GM23338 (cell line): ENCODE results near the gene ACADS.

Experiments
- CREB1 ChIP-seq: fragments of 250-450 bp; sonication (Bioruptor Pico); IDR thresholded peaks from 2 replicates; pipeline ENCODE4 v1.5.0; 2020; ENCODE audit warnings: low read depth, mild to moderate bottlenecking, moderate library complexity
- EZH2 ChIP-seq: fragments of 200-600 bp; sonication (generic); IDR thresholded peaks from one replicate; pipeline ENCODE4 v1.8.0; 2017; ENCODE audit warnings: antibody characterized with exemption, mild to moderate bottlenecking, low read depth; ENCODE audit not compliant: unreplicated experiment
- EZH2phosphoT487 ChIP-seq: fragments of 200-600 bp; sonication (generic); IDR thresholded peaks from one replicate; pipeline ENCODE4 v1.8.1; 2018; ENCODE audit warnings: antibody characterized with exemption; ENCODE audit not compliant: unreplicated experiment
- NANOG ChIP-seq: IDR thresholded peaks from 2 replicates; pipeline ENCODE4 v1.6.1; 2016; ENCODE audit warnings: antibody characterized with exemption, borderline replicate concordance
- POLR2AphosphoS5 ChIP-seq: IDR thresholded peaks from 2 replicates; pipeline ENCODE4 v1.6.1; 2016; ENCODE audit warnings: antibody characterized with exemption, low read depth
- ZNF114 ChIP-seq: fragments of 250-450 bp; sonication (Bioruptor Pico); IDR thresholded peaks from 2 replicates; pipeline ENCODE4 v1.5.0; 2020; ENCODE audit warnings: mild to moderate bottlenecking, moderate library complexity
- TF ChIP-seq, protein P1 (sequence below): IDR thresholded peaks from one replicate; pipeline ENCODE4 v1.6.1; 2018; ENCODE audit warnings: antibody characterized with exemption; ENCODE audit not compliant: unreplicated experiment
- TF ChIP-seq, protein P2 (sequence below), 2 experiments: fragments of 200-600 bp in 1 of 2; sonication (generic) in 1 of 2; conservative IDR thresholded peaks; 2 replicates each; pipeline versions ENCODE4 v1.5.1 to v1.6.1; 2016 to 2017; ENCODE audit warnings: antibody characterized with exemption in 2 of 2, low read depth in 2 of 2, mild to moderate bottlenecking in 2 of 2, moderate library complexity in 1 of 2
- TF ChIP-seq, protein P3 (sequence below): IDR thresholded peaks from 2 replicates; pipeline ENCODE4 v1.6.1; 2016; ENCODE audit warnings: antibody characterized with exemption
- TF ChIP-seq, protein P4 (sequence below): fragments of 250-450 bp; sonication (Bioruptor Pico); IDR thresholded peaks from 2 replicates; pipeline ENCODE4 v1.5.0; 2020; ENCODE audit warnings: mild to moderate bottlenecking, moderate library complexity

DNA sequence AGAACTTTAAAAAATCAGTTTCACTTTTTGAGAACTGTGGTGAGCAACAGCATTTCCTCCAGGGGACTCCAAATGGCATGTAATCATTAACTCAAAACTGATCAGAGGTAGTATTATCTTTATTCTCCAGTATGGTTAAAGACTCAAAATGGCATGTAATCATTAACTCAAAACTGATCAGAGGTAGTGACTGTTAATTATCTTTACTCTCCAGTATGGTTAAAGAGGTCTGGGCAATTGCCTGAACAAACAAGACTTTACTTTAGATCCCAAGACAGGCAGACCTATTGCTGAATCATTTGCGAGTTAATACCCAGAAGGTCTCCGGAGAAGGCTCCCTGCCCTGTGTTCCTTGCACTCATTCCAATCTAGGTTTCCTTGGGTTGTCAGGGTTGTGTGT is 6.6 kb upstream of the ACADS start:
- TF ChIP-seq CREB1 = no peak
- TF ChIP-seq, protein P1, sequence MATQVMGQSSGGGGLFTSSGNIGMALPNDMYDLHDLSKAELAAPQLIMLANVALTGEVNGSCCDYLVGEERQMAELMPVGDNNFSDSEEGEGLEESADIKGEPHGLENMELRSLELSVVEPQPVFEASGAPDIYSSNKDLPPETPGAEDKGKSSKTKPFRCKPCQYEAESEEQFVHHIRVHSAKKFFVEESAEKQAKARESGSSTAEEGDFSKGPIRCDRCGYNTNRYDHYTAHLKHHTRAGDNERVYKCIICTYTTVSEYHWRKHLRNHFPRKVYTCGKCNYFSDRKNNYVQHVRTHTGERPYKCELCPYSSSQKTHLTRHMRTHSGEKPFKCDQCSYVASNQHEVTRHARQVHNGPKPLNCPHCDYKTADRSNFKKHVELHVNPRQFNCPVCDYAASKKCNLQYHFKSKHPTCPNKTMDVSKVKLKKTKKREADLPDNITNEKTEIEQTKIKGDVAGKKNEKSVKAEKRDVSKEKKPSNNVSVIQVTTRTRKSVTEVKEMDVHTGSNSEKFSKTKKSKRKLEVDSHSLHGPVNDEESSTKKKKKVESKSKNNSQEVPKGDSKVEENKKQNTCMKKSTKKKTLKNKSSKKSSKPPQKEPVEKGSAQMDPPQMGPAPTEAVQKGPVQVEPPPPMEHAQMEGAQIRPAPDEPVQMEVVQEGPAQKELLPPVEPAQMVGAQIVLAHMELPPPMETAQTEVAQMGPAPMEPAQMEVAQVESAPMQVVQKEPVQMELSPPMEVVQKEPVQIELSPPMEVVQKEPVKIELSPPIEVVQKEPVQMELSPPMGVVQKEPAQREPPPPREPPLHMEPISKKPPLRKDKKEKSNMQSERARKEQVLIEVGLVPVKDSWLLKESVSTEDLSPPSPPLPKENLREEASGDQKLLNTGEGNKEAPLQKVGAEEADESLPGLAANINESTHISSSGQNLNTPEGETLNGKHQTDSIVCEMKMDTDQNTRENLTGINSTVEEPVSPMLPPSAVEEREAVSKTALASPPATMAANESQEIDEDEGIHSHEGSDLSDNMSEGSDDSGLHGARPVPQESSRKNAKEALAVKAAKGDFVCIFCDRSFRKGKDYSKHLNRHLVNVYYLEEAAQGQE = no peak
- TF ChIP-seq, protein P2, sequence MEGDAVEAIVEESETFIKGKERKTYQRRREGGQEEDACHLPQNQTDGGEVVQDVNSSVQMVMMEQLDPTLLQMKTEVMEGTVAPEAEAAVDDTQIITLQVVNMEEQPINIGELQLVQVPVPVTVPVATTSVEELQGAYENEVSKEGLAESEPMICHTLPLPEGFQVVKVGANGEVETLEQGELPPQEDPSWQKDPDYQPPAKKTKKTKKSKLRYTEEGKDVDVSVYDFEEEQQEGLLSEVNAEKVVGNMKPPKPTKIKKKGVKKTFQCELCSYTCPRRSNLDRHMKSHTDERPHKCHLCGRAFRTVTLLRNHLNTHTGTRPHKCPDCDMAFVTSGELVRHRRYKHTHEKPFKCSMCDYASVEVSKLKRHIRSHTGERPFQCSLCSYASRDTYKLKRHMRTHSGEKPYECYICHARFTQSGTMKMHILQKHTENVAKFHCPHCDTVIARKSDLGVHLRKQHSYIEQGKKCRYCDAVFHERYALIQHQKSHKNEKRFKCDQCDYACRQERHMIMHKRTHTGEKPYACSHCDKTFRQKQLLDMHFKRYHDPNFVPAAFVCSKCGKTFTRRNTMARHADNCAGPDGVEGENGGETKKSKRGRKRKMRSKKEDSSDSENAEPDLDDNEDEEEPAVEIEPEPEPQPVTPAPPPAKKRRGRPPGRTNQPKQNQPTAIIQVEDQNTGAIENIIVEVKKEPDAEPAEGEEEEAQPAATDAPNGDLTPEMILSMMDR (conservative IDR thresholded peaks at IDR 0.05; ENCODE audit: low read depth in 2 of 2) = no peak
- TF ChIP-seq POLR2AphosphoS5 = no peak
- TF ChIP-seq, protein P3, sequence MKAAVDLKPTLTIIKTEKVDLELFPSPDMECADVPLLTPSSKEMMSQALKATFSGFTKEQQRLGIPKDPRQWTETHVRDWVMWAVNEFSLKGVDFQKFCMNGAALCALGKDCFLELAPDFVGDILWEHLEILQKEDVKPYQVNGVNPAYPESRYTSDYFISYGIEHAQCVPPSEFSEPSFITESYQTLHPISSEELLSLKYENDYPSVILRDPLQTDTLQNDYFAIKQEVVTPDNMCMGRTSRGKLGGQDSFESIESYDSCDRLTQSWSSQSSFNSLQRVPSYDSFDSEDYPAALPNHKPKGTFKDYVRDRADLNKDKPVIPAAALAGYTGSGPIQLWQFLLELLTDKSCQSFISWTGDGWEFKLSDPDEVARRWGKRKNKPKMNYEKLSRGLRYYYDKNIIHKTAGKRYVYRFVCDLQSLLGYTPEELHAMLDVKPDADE = no peak
- no peak for TF ChIP-seq EZH2phosphoT487
- TF ChIP-seq EZH2 = no peak
- TF ChIP-seq NANOG = no peak
- no peak for TF ChIP-seq ZNF114 (CRISPR knock-in tag)
- TF ChIP-seq, protein P4, sequence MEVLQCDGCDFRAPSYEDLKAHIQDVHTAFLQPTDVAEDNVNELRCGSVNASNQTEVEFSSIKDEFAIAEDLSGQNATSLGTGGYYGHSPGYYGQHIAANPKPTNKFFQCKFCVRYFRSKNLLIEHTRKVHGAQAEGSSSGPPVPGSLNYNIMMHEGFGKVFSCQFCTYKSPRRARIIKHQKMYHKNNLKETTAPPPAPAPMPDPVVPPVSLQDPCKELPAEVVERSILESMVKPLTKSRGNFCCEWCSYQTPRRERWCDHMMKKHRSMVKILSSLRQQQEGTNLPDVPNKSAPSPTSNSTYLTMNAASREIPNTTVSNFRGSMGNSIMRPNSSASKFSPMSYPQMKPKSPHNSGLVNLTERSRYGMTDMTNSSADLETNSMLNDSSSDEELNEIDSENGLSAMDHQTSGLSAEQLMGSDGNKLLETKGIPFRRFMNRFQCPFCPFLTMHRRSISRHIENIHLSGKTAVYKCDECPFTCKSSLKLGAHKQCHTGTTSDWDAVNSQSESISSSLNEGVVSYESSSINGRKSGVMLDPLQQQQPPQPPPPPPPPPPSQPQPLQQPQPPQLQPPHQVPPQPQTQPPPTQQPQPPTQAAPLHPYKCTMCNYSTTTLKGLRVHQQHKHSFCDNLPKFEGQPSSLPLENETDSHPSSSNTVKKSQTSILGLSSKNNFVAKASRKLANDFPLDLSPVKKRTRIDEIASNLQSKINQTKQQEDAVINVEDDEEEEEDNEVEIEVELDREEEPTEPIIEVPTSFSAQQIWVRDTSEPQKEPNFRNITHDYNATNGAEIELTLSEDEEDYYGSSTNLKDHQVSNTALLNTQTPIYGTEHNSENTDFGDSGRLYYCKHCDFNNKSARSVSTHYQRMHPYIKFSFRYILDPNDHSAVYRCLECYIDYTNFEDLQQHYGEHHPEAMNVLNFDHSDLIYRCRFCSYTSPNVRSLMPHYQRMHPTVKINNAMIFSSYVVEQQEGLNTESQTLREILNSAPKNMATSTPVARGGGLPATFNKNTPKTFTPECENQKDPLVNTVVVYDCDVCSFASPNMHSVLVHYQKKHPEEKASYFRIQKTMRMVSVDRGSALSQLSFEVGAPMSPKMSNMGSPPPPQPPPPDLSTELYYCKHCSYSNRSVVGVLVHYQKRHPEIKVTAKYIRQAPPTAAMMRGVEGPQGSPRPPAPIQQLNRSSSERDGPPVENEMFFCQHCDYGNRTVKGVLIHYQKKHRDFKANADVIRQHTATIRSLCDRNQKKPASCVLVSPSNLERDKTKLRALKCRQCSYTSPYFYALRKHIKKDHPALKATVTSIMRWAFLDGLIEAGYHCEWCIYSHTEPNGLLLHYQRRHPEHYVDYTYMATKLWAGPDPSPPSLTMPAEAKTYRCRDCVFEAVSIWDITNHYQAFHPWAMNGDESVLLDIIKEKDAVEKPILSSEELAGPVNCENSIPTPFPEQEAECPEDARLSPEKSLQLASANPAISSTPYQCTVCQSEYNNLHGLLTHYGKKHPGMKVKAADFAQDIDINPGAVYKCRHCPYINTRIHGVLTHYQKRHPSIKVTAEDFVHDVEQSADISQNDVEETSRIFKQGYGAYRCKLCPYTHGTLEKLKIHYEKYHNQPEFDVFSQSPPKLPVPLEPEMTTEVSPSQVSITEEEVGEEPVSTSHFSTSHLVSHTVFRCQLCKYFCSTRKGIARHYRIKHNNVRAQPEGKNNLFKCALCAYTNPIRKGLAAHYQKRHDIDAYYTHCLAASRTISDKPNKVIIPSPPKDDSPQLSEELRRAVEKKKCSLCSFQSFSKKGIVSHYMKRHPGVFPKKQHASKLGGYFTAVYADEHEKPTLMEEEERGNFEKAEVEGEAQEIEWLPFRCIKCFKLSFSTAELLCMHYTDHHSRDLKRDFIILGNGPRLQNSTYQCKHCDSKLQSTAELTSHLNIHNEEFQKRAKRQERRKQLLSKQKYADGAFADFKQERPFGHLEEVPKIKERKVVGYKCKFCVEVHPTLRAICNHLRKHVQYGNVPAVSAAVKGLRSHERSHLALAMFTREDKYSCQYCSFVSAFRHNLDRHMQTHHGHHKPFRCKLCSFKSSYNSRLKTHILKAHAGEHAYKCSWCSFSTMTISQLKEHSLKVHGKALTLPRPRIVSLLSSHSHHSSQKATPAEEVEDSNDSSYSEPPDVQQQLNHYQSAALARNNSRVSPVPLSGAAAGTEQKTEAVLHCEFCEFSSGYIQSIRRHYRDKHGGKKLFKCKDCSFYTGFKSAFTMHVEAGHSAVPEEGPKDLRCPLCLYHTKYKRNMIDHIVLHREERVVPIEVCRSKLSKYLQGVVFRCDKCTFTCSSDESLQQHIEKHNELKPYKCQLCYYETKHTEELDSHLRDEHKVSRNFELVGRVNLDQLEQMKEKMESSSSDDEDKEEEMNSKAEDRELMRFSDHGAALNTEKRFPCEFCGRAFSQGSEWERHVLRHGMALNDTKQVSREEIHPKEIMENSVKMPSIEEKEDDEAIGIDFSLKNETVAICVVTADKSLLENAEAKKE = no peak
